ENCODE measurements around the gene COPS6.

The COPS6 gene

GRCh38 chr7:100088621-100089457 is at the start of gene COPS6:
COPS6 (plus strand) TSS chr7:100088969; CDS start chr7:100088991, 22 bp downstream.
- peak; percentile 81 to 92 (median 90) for DNase-seq

- no peak for DNase-seq
Observed at GRCh38 chr7:100040575-100040974, 48.2 kb upstream of the COPS6 start.

GRCh38 chr7:100044718-100045117 is 44.1 kb upstream of the COPS6 start:
- DNase-seq, result no peak

- no peak for DNase-seq
Observed at GRCh38 chr7:100048680-100049079, 40.1 kb upstream of the COPS6 start.

- DNase-seq, result peak; percentile 88 to 91 (median 90)
Observed at GRCh38 chr7:100049441-100050291, 39.1 kb upstream of the COPS6 start, which contains the start of gene ZSCAN21. ZSCAN21 (plus strand) TSS chr7:100049774; CDS start chr7:100057007, 7,233 bp downstream.

- no peak for DNase-seq
Observed at GRCh38 chr7:100051611-100052010, 37.2 kb upstream of the COPS6 start.

- peak; percentile 33 to 95 (median 76) for DNase-seq
Observed at GRCh38 chr7:100053215-100053614, 35.6 kb upstream of the COPS6 start.

GRCh38 chr7:100057006-100057405 is 31.8 kb upstream of the COPS6 start:
- no peak for DNase-seq

- DNase-seq, result no peak
Observed at GRCh38 chr7:100059251-100059739, 29.5 kb upstream of the COPS6 start.

GRCh38 chr7:100061518-100062193 is 27.1 kb upstream of the COPS6 start:
- no peak for DNase-seq

GRCh38 chr7:100063376-100063775 is 25.4 kb upstream of the COPS6 start:
- no peak for DNase-seq

GRCh38 chr7:100064162-100064561 is 24.6 kb upstream of the COPS6 start:
- DNase-seq, result no peak

GRCh38 chr7:100065452-100066186 is 23.1 kb upstream of the COPS6 start:
- DNase-seq, result peak in 1 of 3 experiments; percentile 17

- no peak for DNase-seq
Observed at GRCh38 chr7:100066953-100067352, 21.8 kb upstream of the COPS6 start.

- no peak for DNase-seq
Observed at GRCh38 chr7:100069991-100070390, 18.8 kb upstream of the COPS6 start.

- peak in 2 of 3 experiments; percentile 11 to 52 for DNase-seq
Observed at GRCh38 chr7:100071018-100071723, 17.6 kb upstream of the COPS6 start.

GRCh38 chr7:100072462-100072861 is 16.3 kb upstream of the COPS6 start:
- DNase-seq, result no peak

- DNase-seq, result no peak
Observed at GRCh38 chr7:100074841-100075240, 13.9 kb upstream of the COPS6 start.

- DNase-seq, result no peak
Observed at GRCh38 chr7:100075418-100075817, 13.4 kb upstream of the COPS6 start.

GRCh38 chr7:100077205-100077604 is 11.6 kb upstream of the COPS6 start:
- no peak for DNase-seq

- DNase-seq, result no peak
Observed at GRCh38 chr7:100079024-100079560, 9.7 kb upstream of the COPS6 start.
